GM12872 (cell line): ENCODE measurements around the gene TNFRSF13B.

Source experiments
- TF ChIP-seq, protein P1 (sequence below): IDR thresholded peaks from 3 replicates; pipeline ENCODE4 v1.5.1; 2011; ENCODE audit warnings: low read depth, mild to moderate bottlenecking, low read length, moderate library complexity; ENCODE audit not compliant: insufficient read depth

TNFRSF13B gene

DNA sequence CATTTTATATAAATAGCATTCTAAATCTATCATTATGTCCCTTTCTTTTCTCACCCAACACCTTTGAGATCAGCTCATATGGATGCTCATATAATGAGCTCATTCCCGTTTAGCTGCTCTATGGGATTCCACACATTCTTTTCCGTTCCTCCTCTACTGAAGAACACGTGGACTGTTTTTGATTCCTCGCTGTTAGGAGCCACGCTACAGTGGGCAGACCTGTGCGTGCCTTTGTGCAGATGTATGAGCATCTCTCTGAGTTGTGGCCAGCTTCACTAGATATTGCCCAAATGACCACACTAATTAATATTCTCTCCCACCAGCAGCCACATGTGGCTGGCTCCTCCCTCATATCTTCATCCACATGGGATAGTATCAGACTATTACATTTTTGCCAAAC lies 6.0 kb upstream of the TNFRSF13B start:
- TF ChIP-seq, protein P1, sequence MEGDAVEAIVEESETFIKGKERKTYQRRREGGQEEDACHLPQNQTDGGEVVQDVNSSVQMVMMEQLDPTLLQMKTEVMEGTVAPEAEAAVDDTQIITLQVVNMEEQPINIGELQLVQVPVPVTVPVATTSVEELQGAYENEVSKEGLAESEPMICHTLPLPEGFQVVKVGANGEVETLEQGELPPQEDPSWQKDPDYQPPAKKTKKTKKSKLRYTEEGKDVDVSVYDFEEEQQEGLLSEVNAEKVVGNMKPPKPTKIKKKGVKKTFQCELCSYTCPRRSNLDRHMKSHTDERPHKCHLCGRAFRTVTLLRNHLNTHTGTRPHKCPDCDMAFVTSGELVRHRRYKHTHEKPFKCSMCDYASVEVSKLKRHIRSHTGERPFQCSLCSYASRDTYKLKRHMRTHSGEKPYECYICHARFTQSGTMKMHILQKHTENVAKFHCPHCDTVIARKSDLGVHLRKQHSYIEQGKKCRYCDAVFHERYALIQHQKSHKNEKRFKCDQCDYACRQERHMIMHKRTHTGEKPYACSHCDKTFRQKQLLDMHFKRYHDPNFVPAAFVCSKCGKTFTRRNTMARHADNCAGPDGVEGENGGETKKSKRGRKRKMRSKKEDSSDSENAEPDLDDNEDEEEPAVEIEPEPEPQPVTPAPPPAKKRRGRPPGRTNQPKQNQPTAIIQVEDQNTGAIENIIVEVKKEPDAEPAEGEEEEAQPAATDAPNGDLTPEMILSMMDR: no peak

DNA sequence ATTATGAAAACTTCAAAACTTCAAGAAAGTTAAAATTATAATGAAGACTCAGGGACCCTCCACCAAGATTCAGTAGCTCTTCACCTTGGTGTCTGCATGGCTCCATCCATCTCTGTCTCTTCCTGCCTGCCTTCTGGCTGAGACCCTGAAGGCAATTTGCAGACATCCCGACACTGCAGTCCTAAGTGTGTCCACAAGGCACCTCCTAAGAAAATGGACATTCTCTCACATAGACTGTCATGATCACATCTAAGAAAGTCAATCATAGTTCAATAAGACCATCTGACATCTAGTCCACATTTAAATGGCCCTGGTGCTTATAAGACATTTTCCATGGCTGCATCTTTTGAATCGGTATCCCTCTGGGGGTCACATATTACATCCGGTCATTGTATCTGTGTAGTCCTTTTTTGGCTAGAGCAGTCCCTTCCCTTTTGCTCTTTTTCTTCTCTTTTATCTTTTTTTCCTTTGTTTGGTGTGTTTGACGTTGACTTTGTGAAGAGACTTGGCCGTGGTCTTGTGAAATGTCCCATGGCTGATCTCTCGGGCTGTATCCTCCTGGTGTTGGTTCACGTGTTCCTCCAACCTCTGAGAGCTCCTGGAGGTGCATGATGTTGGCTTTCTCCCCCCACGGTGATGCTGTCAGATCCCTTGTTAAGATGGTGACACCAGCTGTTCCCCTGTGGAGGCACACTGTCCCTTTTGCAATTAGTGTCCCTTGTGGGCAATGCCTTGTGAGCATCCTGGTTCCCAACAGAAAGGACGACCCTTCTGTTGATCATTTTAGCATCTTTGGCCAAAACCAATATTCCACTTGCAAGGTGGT lies 5.0 kb upstream of the TNFRSF13B start:
- TF ChIP-seq, protein P1: no peak

DNA sequence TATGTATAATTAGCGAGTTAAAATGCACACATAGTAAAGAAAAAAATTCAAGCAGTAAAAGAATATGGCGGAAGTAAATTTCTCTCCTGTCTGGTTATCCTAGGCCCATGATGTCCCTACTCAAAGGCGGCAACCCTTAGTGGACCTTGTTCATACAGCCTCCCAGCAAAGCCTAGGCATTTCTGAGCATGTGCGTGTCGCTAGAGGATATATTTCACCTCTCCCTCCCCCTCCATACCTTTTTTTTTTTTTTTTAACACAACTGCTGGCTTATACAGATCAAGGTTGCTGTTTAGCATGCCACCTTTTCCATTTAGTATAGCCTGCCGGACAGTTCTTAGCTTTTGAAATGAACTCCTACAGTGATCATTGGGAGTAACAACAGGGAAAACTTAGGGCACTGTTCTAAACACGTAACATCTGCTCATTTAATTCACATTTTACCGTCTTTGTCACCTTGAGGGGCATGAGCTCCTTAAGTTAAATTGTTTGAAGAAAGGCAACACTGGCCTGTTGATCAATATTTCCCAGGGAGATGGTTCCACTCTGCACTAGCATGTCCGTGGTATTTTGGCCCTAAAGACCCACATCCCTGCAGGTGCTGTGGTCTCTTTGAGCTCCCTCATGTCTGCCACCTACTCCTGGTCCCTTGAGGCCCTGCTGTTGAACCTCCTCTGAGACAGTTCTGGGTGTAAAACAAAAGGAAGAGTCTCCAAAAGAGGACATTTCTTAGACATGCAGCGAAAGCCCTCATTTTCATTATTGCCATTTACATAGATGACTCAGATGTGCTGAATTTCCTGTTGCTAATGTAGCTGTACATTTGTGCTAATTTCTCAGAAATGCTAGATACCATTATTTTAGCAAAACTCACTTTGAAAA lies 4.1 kb upstream of the TNFRSF13B start:
- TF ChIP-seq, protein P1: no peak

DNA sequence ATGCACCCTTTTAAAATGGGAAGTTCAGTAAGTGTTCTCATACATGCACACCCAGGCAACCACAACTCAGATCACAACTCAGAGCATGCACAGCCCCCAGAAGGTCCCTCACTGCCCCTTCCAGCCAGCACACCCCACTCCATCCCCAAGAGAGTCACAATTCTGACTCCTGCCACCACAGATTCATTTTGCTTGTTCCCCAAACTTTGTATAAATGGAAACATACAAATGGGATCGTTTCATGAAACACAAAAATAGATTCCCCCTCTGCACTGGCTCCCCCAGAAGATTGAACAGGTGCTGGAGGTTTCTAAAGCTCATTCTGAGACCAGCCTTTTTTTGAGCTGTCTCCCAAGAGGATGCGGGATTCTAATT lies 3.3 kb upstream of the TNFRSF13B start:
- TF ChIP-seq, protein P1: no peak

DNA sequence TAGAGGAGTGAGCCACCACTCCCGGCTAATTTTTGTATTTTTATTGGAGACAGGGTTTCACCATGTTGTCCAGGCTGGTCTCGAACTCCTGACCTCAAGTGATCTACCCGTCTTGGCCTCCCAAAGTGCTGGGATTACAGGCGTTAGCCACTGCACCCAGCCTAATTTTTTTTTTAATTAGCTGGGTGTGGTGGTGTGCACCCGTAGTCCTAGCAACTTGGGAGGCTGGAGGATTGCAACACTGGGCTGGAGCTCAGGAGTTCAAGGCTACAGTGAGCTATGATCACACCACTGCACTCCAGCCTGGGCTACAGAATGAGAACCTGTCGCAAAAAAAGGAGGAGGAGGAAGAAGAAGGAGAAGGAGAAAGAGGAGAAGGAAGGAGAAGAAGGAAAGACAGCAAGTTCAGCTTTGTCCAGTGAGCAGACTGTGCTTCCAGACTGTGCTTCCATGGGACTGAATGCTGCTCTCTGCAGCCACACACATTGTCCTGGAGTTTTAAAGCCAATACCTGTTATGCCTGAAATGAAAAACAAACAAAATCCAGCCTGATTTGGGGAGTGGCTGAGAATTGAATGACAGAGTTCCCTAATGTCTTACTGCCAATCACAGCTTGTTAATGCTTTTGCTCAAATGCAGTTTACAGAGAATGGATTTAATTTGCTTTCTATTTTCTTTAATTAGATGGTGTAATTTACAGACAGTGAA lies 2.8 kb upstream of the TNFRSF13B start:
- TF ChIP-seq, protein P1: no peak

DNA sequence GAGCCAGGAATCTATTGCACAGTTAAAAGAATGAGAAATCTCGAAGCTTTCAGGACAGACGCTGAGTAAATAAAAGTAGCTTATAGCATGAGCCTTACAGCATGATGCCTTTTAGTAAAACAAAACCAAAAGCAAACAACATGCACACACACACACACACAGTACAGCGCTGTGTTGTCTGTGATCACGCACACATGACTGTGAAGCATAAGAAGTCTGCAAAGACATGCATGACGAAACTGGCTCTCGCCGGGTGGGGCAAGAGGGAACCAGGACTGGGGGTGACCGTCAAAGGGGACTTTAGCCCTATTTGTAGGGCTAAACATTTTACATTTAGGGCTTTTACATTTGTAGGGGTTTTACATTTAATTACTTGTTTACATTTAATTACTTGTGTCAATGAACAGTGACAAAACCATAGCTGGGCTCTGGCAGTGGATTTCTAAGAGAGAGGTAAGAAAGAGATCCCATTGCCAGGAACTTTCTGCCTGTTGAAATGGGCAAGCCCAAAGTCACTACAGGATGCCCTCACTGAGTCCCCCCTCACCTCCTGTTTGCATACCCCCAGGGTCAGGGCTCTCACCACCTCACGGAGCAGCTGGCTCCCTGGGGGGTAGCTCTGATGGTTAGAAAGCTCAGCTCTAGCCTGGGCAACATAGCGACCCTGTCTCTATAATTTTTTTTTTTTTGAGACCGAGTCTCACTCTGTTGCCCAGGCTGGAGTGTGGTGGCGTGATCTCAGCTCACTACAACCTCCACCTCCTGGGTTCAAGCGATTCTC lies 2.0 kb upstream of the TNFRSF13B start:
- TF ChIP-seq, protein P1: no peak
